GM12873 (cell line): ENCODE measurements around the gene SNX15.

Experiments used
- TF ChIP-seq, protein P1 (sequence below): IDR thresholded peaks from 2 replicates; pipeline ENCODE4 v1.5.1; 2012; ENCODE audit warnings: low read depth, mild to moderate bottlenecking, moderate library complexity, low read length, control low read depth; ENCODE audit not compliant: insufficient read depth; ENCODE audit errors: missing control alignments

The SNX15 gene

DNA sequence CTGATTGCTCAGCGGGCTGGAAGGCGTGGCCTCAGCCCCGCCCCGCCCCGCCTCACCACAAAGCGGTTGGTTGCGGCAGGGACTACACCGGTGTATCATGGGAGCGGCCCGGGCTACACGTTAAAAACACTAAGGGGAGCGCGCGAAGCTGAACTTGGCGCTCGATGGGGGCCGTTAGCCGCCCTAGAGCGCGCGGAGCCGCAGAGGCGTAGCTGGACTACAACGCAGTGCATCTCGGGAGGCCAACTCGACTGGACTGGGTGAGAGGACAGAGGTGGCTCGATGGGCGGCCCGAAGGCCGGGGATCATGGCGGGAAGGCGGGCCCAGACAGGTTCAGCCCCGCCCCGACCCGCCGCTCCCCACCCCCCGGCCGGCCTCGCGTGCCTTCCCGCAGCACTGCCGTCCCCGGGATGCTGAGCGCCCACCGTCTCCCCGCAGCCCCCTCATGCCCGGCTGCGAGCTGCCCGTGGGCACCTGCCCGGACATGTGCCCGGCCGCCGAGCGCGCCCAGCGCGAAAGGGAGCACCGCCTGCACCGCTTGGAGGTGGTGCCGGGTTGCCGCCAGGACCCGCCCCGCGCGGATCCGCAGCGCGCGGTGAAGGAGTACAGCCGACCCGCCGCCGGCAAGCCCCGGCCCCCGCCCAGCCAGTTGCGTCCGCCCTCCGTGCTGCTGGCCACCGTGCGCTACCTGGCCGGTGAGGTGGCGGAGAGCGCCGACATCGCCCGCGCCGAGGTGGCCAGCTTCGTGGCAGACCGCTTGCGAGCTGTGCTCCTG lies 13.8 kb downstream of the SNX15 start, which contains the start of gene SAC3D1:
SAC3D1 (plus strand) TSS at position 364 of the 776 bp plus-strand sequence; CDS start at position 447, 83 bp downstream.
- TF ChIP-seq, protein P1, sequence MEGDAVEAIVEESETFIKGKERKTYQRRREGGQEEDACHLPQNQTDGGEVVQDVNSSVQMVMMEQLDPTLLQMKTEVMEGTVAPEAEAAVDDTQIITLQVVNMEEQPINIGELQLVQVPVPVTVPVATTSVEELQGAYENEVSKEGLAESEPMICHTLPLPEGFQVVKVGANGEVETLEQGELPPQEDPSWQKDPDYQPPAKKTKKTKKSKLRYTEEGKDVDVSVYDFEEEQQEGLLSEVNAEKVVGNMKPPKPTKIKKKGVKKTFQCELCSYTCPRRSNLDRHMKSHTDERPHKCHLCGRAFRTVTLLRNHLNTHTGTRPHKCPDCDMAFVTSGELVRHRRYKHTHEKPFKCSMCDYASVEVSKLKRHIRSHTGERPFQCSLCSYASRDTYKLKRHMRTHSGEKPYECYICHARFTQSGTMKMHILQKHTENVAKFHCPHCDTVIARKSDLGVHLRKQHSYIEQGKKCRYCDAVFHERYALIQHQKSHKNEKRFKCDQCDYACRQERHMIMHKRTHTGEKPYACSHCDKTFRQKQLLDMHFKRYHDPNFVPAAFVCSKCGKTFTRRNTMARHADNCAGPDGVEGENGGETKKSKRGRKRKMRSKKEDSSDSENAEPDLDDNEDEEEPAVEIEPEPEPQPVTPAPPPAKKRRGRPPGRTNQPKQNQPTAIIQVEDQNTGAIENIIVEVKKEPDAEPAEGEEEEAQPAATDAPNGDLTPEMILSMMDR = no peak

DNA sequence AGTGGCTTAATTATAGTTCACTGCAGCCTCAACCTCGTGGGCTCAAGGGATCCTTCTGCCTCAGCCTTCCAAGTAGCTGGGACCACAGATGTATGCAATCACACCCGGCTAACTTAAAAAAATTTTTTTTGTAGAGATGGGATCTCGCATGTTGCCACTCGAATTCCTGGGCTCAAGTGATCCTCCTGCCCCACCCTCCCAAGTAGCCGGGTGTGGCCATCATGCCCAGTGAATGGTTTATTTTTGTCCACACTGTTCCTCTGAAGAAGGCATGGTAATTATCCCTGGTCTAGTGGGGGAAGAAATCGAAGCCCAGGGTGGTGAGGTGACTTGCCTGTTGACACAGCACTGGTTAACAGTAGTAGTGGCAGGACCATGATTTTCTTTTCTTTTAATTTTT lies 15.7 kb downstream of the SNX15 start:
- TF ChIP-seq, protein P1 = no peak

DNA sequence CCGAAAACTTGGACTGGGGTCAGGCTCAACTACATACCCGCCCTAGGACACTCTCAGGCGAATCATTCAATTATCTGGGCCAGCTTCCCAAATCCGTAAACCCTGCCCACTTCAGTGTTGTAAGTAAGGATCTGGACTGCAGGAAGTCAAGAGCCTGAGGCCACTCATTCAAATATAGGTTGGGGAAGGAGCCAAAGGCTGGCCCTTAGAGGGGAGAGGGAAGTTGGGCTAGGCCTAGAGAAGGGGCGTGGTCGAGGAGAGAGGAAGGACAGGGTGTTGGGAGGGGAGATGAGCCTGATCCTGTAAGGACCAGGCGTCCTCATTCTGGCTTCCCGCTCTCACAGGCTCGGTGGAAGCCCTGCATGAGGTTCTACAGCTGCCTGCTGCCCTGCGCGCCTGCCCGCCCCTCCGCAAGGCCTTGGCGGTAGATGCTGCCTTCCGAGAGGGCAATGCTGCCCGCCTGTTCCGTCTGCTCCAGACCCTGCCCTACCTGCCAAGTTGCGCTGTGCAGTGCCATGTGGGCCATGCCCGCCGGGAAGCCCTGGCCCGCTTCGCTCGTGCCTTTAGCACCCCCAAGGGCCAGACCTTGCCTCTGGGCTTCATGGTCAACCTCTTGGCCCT lies 16.8 kb downstream of the SNX15 start:
- TF ChIP-seq, protein P1 = no peak

DNA sequence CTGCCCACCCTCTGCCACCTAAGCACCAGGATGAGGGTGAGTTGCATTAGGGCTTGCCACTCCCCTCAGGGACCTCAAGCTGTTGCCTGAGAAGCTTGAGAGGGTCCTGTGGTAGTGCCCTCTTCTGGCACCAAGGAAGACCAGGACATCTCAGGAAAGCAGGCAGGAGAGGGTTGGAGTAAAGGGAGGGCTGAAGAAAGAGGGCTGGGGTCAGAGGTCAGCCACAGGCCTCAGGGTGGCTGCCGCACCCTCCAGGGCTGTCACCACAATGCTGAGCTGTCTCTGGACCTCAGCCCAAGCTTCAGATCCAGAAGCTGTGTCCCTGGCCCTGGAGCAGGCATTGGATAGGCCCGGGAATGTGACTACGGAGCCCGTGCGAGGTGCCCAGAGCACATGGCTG lies 17.8 kb downstream of the SNX15 start:
- TF ChIP-seq, protein P1 = no peak

DNA sequence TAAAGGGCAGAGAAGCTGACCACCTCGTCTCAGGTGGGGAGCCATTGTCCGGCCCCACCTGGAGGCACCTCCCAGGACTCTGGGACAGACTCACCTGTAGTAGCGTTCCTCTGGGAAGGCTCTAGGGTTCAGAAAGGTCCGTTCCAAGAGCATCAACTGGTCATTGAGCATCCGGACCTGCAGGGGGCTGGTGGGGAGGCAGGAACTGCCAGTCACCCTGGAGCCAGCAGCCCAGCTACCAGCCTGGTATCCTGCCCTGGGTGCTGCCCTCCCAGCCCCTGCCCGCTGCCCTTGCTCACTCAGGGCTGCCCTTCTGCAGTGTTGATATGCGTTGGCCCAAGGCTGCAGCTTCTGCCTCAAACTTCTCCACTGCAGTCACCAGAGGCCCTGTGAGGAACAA lies 18.5 kb downstream of the SNX15 start:
- TF ChIP-seq, protein P1 = no peak

DNA sequence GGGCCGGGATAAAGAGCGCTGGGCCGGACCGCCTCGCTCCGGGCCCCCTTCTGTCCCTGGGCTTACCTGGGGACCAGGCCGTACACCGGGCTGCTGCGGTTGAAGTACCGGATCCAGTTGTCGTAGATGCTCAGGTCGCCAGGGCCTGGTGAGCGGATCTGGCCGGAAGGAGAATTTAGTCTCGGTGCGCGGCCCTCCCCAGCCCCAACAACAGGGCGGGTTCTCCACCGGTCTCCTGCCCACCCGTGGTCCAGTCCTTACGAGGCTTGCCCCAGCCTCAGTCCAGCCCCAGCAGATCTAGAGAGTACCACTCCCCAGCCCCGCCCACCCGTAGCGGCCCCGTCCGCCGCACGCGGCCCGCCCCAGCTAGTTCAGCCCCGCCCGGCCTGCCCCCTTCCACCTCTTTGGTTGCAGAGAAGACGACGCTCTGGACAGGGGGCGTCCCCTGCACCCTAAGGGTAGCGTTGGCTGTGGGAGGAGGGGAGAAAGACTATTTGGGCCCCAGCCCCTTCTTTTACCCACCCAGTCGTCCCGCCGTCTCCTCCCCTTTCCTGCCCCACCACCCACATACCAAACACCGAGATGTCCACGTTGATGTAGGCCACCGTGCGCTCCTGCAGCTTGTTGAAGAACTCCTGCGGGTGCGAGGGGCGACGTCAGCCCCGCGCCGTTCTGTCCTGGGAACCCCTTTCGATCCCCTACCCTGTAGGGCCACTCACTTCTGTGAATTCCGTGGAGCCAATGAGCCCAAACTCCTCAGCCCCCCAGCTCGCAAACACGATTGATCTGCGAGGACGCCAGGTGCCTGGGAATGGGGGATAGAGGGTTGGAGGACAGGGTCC lies 20.6 kb downstream of the SNX15 start:
- TF ChIP-seq, protein P1 = no peak

DNA sequence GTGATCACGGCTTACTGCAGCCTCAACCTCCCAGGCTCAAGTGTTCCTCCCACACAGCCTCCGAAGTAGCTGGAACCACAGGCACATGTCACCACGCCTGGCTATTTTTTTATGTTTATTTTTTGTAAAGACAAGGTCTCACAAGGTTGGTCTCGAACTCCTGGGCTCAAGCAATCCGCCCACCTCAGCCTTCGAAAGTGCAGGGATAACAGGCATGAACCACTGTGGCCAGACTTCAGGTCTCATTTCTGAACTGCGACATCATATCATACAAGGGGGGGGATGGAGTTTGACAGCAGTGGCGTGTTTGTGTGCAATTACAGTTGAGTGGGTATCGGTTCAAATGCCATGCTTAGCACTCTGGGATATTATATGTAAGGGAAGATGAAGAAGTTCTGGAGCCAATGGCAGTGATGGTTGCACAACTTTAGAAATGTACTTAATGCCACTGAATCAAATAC lies 24.2 kb downstream of the SNX15 start:
- TF ChIP-seq, protein P1 = no peak
